ENCODE data around the gene SHB. TPM values are rescaled to one million over a fixed set of nuclear protein-coding genes. Genes with fewer than 3 reads are reported as not detected.

The SHB gene
- total RNA-seq, 1 donor: 19.9 TPM

DNA sequence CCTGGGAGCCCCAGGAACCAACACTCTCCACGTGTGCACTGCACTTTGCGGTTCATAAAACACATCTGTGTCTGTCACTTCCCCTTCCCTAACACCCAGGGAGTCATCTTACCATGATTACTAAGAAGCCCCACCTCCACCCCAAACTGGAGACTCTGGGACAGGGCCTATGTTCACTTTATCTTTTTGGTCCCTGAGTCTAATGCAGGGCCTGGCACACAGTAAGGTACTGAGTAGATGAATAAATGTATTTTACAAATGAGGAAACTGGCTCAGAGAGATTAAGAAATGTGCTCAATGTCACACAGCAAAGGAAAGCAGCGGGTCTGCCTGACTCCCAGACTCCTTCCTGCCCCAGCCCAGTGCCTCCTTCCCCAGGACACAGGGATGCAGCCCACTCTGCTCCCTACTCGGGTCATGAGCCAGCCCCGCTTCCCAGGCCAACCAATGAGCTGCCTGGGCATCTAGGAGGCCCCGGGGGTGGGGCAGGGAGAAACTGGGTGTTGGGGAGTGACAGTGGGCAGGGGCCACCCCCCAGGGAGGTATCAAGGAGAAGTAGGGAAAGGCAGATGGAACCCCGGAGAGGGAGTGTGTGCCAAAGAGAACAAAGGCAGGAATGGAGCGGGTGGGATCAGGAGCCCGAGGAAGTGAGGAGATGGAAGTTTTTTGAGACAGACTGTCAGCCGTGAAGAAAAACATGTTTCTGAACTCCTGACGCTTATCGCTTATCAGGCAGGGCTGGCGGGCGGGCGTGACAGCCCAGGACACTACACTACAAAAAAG, 30.5 kb downstream of the SHB start:
- no peak for TF ChIP-seq CTCF (IDR thresholded peaks at IDR 0.05; ENCODE audit: insufficient read depth, low read depth, low read length)
- peak; percentile 51 for DNase-seq (ENCODE audit: low read depth)
- no peak overlapping the region for H3K4me3 ChIP-seq (ENCODE audit: low read depth, low read length)

GRCh38 chr9:38037981-38038306, 31.1 kb downstream of the SHB start:
- H3K4me3 ChIP-seq (ENCODE audit: low read depth, low read length): no peak overlapping the region
- no peak for DNase-seq (ENCODE audit: low read depth)
- no peak for TF ChIP-seq CTCF (IDR thresholded peaks at IDR 0.05; ENCODE audit: insufficient read depth, low read depth, low read length)

GRCh38 chr9:38036359-38037084, 32.5 kb downstream of the SHB start:
- H3K4me3 ChIP-seq (ENCODE audit: low read depth, low read length): no peak overlapping the region

GRCh38 chr9:38035873-38036272, 33.2 kb downstream of the SHB start:
- H3K4me3 ChIP-seq (ENCODE audit: low read depth, low read length): no peak overlapping the region
- peak; percentile 59 for DNase-seq (ENCODE audit: low read depth)
- TF ChIP-seq CTCF (IDR thresholded peaks at IDR 0.05; ENCODE audit: insufficient read depth, low read depth, low read length): no peak

More at GRCh38 chr9:38036359-38037084, 32.5 kb downstream of the SHB start:
- peak; percentile 76 for DNase-seq (ENCODE audit: low read depth)
- TF ChIP-seq CTCF (IDR thresholded peaks at IDR 0.05; ENCODE audit: insufficient read depth, low read depth, low read length): no peak

- no peak for TF ChIP-seq CTCF (IDR thresholded peaks at IDR 0.05; ENCODE audit: insufficient read depth, low read depth, low read length)
- H3K4me3 ChIP-seq (ENCODE audit: low read depth, low read length): no peak overlapping the region
- DNase-seq (ENCODE audit: low read depth): no peak
These were observed 35.1 kb downstream of the SHB start for GRCh38 chr9:38033941-38034340.

DNA sequence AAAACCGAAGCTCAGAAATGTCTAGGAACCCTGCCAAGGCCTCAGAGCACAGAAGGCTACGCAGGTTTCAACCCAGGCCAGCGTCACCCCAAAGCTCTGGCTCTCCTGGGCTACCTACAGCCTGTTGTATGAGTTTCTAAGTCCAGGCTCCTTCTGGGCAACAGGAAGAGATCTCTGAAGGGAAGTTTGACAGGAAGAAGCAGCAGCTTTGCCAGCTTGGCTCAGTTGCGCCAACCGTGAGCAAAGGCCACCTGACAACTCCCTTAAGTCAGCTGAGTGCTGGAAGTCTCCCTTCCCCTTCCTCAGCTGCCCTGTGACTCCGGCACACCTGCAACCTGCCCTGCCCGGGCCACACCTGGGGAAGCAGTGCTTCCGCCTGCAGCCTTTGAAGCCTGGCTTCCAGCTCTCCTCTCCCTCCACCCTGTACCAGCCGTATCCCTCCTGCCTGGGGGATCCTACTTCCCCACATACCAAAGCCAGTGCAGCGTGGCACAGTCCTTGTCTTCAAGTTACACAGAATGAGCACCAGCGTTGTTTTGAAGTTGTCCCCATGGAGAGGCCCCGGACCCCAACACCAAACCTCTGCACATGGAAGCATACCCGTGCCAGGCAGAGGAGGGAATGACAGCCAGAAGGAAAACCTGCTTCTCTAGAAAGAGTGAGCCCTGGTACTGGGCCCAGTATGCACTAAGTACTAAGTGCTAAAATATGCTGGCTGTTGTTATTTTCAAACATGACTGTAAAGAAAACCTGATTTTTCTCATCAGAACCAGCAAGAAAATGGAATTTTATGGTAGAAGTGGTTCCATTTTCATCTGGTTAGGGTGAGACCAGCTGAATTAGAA, 36.5 kb downstream of the SHB start:
- TF ChIP-seq CTCF (IDR thresholded peaks at IDR 0.05; ENCODE audit: insufficient read depth, low read depth, low read length): no peak

More for the DNA sequence above, 36.5 kb downstream of the SHB start:
- H3K4me3 ChIP-seq (ENCODE audit: low read depth, low read length): no peak overlapping the region
- DNase-seq (ENCODE audit: low read depth): no peak
